WTC11 (cell line): ENCODE results near the gene ACVR1B. TPM values are rescaled to one million over a fixed set of nuclear protein-coding genes. Genes with fewer than 3 reads are reported as not detected.

ENCODE experiments used
- ATAC-seq: fragments of 200-7000 bp; cut with Tn5 transposase; 2 replicates; pipeline ENCODE4 v1.10.0; 2021; ENCODE audit warnings: mild to moderate bottlenecking, moderate library complexity
- CTCF ChIA-PET: fragments of 300-600 bp; sonication (Branson Sonifier 250); formaldehyde crosslinking; loops from one replicate; lab custom pipeline; 2021; ENCODE audit warnings: antibody characterized with exemption; lab: Charles Lee
- POLR2A ChIA-PET: fragments of 350-600 bp; sonication (Branson Sonifier 250); formaldehyde crosslinking; loops from one replicate; lab custom pipeline; 2021; ENCODE audit warnings: antibody characterized with exemption; lab: Charles Lee
- DNase-seq: peaks from one replicate; pipeline ENCODE4 v3.0.0; 2021; ENCODE audit warnings: low spot score
- H3K27ac Mint-ChIP-seq: 2 replicates; pipeline ENCODE4 v1.8.0; 2021; ENCODE audit warnings: mixed read lengths
- H3K27me3 Mint-ChIP-seq: 2 replicates; pipeline ENCODE4 v1.8.0; 2021; ENCODE audit warnings: low read depth, mild to moderate bottlenecking, moderate library complexity, mixed read lengths
- H3K36me3 Mint-ChIP-seq: 2 replicates; pipeline ENCODE4 v1.8.0; 2021; ENCODE audit warnings: mixed read lengths
- H3K4me1 Mint-ChIP-seq: 2 replicates; pipeline ENCODE4 v1.8.0; 2022; ENCODE audit warnings: mixed read lengths
- H3K4me3 Mint-ChIP-seq: 2 replicates; pipeline ENCODE4 v1.8.0; 2021; ENCODE audit warnings: mild to moderate bottlenecking, moderate library complexity, mixed read lengths
- H3K9me3 Mint-ChIP-seq: 2 replicates; pipeline ENCODE4 v1.8.0; 2021; ENCODE audit warnings: mixed read lengths
- CBFB ChIP-seq: sonication (generic); formaldehyde crosslinking; IDR thresholded peaks from 2 replicates; pipeline ENCODE4 v1.8.1; 2022; ENCODE audit warnings: mild to moderate bottlenecking, low read depth, missing genetic modification reagents
- CREB1 ChIP-seq: sonication (generic); formaldehyde crosslinking; IDR thresholded peaks from 2 replicates; pipeline ENCODE4 v1.8.0; 2023; ENCODE audit warnings: mild to moderate bottlenecking, missing genetic modification reagents
- CREM ChIP-seq: sonication (generic); formaldehyde crosslinking; IDR thresholded peaks from 2 replicates; pipeline ENCODE4 v1.8.1; 2022; ENCODE audit warnings: mild to moderate bottlenecking, missing genetic modification reagents, moderate library complexity
- ESRRA ChIP-seq: sonication (generic); formaldehyde crosslinking; IDR thresholded peaks from 2 replicates; pipeline ENCODE4 v1.8.1; 2022; ENCODE audit warnings: mild to moderate bottlenecking, missing genetic modification reagents, borderline replicate concordance
- FOXJ3 ChIP-seq: sonication (generic); formaldehyde crosslinking; IDR thresholded peaks from 2 replicates; pipeline ENCODE4 v1.9.0; 2021; ENCODE audit warnings: missing genetic modification reagents, mild to moderate bottlenecking, borderline replicate concordance
- IRF2 ChIP-seq: sonication (generic); formaldehyde crosslinking; IDR thresholded peaks from 2 replicates; pipeline ENCODE4 v1.8.0; 2022; ENCODE audit warnings: low read depth, missing genetic modification reagents, borderline replicate concordance
- JAZF1 ChIP-seq: fragments of 250-450 bp; sonication (Bioruptor Pico); IDR thresholded peaks from 2 replicates; pipeline ENCODE4 v1.9.0; 2021; ENCODE audit warnings: moderate library complexity, mild to moderate bottlenecking, inconsistent platforms
- NFATC4 ChIP-seq: fragments of 250-450 bp; sonication (Bioruptor Pico); IDR thresholded peaks from 2 replicates; pipeline ENCODE4 v1.9.0; 2021; ENCODE audit warnings: mild to moderate bottlenecking
- NR2C2 ChIP-seq: sonication (generic); formaldehyde crosslinking; IDR thresholded peaks from 2 replicates; pipeline ENCODE4 v1.8.0; 2022; ENCODE audit warnings: mild to moderate bottlenecking, missing genetic modification reagents
- SOX15 ChIP-seq: fragments of 250-450 bp; sonication (Bioruptor Pico); IDR thresholded peaks from 2 replicates; pipeline ENCODE4 v1.9.0; 2021; ENCODE audit warnings: mild to moderate bottlenecking
- total RNA-seq: library from RNA; stranded (reverse); gene quantifications from 3 replicates; pipeline ENCODE4 v1.2.3, GENCODE V29; 2021
- TF ChIP-seq, protein P1 (sequence below): sonication (generic); formaldehyde crosslinking; IDR thresholded peaks from 2 replicates; pipeline ENCODE4 v1.8.1; 2023; ENCODE audit warnings: mild to moderate bottlenecking, missing genetic modification reagents, borderline replicate concordance
- TF ChIP-seq, protein P2 (sequence below): fragments of 250-450 bp; sonication (Bioruptor Pico); IDR thresholded peaks from 2 replicates; pipeline ENCODE4 v1.8.0; 2021; ENCODE audit warnings: mild to moderate bottlenecking
- TF ChIP-seq, protein P3 (sequence below): sonication (generic); formaldehyde crosslinking; IDR thresholded peaks from 2 replicates; pipeline ENCODE4 v1.8.1; 2023; ENCODE audit warnings: mild to moderate bottlenecking, missing genetic modification reagents, moderate library complexity
- TF ChIP-seq, protein P4 (sequence below): fragments of 250-450 bp; sonication (Bioruptor Pico); conservative IDR thresholded peaks from 2 replicates; pipeline ENCODE4 v1.9.0; 2021; ENCODE audit warnings: mild to moderate bottlenecking
- TF ChIP-seq, protein P5 (sequence below): sonication (generic); formaldehyde crosslinking; IDR thresholded peaks from 2 replicates; pipeline ENCODE4 v1.8.0; 2023; ENCODE audit warnings: mild to moderate bottlenecking, missing genetic modification reagents

Gene ACVR1B
- total RNA-seq, 1 experiment from 2014 or later: 24.1 TPM

DNA sequence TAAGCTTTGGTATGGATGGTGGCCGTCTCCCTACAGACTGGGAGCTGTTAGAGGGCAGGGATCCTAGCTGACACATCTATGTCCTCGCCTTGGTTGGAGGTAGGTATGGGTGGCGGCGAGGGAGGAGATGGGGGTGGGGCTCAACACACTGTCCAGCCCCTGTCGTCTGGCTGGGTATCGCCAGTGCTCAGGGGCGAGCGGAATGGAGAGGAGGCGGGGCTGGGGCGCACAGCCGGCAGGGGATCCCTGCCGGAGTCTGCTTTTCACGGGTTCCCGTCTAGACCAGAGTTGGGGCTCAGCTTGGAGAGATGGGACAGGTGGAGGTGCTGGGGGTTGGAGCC is 71.3 kb downstream of the ACVR1B start:
- Mint-ChIP-seq H3K27ac (no peak overlapping the region), H3K4me3 (peak overlapping the region; percentile 70)
- peak; percentile 40 for ATAC-seq

More for the DNA sequence above, 71.3 kb downstream of the ACVR1B start:
- DNase-seq: peak; percentile 63
- ChIA-PET POLR2A (interaction anchor here (0.8 to 1.9 kb wide), 5 partner anchors 10 to 30 kb away, joined by 3 to 8 read pairs (median 7); no protein-coding TSS in a partner anchor), CTCF (interaction anchor here (0.7 to 21.1 kb wide), 33 partner anchors 10 to 235 kb away, joined by 3 to 1431 read pairs (median 9); partner anchors contain the start of genes ACVRL1, ATG101, NR4A1 and SMIM41)
- Mint-ChIP-seq H3K36me3 (no peaks in the 10 kb centered on the region), H3K4me1 (peaks cover 35% of the 10 kb centered on the region), H3K9me3 (no peaks in the 10 kb centered on the region), H3K27me3 (peaks cover 46% of the 10 kb centered on the region)
- TF ChIP-seq CREM (CRISPR knock-in tag) (no peak), CREB1 (CRISPR knock-in tag) (no peak), FOXJ3 (CRISPR knock-in tag) (no peak), SOX15 (CRISPR knock-in tag) (no peak), JAZF1 (CRISPR knock-in tag) (no peak), CBFB (CRISPR knock-in tag) (no peak), ESRRA (CRISPR knock-in tag) (no peak), NFATC4 (no peak), NR2C2 (CRISPR knock-in tag) (no peak), IRF2 (no peak)
- TF ChIP-seq, protein P1, sequence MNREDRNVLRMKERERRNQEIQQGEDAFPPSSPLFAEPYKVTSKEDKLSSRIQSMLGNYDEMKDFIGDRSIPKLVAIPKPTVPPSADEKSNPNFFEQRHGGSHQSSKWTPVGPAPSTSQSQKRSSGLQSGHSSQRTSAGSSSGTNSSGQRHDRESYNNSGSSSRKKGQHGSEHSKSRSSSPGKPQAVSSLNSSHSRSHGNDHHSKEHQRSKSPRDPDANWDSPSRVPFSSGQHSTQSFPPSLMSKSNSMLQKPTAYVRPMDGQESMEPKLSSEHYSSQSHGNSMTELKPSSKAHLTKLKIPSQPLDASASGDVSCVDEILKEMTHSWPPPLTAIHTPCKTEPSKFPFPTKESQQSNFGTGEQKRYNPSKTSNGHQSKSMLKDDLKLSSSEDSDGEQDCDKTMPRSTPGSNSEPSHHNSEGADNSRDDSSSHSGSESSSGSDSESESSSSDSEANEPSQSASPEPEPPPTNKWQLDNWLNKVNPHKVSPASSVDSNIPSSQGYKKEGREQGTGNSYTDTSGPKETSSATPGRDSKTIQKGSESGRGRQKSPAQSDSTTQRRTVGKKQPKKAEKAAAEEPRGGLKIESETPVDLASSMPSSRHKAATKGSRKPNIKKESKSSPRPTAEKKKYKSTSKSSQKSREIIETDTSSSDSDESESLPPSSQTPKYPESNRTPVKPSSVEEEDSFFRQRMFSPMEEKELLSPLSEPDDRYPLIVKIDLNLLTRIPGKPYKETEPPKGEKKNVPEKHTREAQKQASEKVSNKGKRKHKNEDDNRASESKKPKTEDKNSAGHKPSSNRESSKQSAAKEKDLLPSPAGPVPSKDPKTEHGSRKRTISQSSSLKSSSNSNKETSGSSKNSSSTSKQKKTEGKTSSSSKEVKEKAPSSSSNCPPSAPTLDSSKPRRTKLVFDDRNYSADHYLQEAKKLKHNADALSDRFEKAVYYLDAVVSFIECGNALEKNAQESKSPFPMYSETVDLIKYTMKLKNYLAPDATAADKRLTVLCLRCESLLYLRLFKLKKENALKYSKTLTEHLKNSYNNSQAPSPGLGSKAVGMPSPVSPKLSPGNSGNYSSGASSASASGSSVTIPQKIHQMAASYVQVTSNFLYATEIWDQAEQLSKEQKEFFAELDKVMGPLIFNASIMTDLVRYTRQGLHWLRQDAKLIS (CRISPR knock-in tag): no peak
- TF ChIP-seq, protein P2, sequence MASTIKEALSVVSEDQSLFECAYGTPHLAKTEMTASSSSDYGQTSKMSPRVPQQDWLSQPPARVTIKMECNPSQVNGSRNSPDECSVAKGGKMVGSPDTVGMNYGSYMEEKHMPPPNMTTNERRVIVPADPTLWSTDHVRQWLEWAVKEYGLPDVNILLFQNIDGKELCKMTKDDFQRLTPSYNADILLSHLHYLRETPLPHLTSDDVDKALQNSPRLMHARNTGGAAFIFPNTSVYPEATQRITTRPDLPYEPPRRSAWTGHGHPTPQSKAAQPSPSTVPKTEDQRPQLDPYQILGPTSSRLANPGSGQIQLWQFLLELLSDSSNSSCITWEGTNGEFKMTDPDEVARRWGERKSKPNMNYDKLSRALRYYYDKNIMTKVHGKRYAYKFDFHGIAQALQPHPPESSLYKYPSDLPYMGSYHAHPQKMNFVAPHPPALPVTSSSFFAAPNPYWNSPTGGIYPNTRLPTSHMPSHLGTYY (CRISPR knock-in tag): no peak
- TF ChIP-seq, protein P3, sequence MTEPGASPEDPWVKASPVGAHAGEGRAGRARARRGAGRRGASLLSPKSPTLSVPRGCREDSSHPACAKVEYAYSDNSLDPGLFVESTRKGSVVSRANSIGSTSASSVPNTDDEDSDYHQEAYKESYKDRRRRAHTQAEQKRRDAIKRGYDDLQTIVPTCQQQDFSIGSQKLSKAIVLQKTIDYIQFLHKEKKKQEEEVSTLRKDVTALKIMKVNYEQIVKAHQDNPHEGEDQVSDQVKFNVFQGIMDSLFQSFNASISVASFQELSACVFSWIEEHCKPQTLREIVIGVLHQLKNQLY (CRISPR knock-in tag): no peak
- TF ChIP-seq, protein P4, sequence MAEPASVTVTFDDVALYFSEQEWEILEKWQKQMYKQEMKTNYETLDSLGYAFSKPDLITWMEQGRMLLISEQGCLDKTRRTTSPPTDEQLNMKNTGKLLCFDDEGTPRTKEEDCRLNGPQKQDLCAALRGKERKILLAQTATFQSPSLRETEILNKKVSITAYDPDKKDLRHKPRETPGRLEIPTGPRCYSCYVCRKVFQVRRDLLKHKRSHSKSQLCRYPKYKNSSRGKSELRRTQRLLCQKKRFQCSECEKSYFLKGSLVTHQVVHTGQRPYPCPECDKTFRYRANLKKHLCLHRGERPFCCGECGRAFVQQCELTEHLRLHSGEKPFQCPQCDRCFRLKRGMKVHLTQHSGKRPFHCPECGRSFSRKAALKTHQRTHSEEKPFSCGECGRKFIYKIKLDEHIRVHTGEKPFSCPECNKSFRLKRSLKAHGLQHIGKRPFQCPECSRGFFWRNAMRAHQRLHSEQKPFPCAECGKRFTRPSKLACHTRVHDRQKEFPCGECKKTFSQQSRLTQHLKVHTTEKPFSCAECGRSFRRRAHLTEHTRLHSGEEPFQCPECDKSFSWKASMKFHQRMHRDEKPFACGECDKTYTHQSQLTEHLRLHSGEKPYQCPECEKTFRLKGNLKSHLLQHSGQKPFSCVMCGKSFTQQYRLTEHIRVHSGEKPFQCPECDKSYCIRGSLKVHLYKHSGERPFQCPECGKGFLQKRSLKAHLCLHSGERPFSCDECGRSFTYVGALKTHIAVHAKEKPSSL: no peak
- TF ChIP-seq, protein P5, sequence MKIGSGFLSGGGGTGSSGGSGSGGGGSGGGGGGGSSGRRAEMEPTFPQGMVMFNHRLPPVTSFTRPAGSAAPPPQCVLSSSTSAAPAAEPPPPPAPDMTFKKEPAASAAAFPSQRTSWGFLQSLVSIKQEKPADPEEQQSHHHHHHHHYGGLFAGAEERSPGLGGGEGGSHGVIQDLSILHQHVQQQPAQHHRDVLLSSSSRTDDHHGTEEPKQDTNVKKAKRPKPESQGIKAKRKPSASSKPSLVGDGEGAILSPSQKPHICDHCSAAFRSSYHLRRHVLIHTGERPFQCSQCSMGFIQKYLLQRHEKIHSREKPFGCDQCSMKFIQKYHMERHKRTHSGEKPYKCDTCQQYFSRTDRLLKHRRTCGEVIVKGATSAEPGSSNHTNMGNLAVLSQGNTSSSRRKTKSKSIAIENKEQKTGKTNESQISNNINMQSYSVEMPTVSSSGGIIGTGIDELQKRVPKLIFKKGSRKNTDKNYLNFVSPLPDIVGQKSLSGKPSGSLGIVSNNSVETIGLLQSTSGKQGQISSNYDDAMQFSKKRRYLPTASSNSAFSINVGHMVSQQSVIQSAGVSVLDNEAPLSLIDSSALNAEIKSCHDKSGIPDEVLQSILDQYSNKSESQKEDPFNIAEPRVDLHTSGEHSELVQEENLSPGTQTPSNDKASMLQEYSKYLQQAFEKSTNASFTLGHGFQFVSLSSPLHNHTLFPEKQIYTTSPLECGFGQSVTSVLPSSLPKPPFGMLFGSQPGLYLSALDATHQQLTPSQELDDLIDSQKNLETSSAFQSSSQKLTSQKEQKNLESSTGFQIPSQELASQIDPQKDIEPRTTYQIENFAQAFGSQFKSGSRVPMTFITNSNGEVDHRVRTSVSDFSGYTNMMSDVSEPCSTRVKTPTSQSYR (CRISPR knock-in tag): no peak
